Activated CD8-positive, alpha-beta memory T cell treated with anti-CD3 and anti-CD28 coated beads, Interleukin-2, amount 50 U/mL, for 24 hours (primary cell): ENCODE results near the gene KDM4C.
"Not testable (repeated sequence)": the region's sequence is repeated elsewhere in the genome, so short reads cannot be mapped to it uniquely, and the experiment has no call there.

Source experiments
- DNase-seq: peaks from one replicate; pipeline ENCODE4 v3.0.0-alpha.2; 2020; ENCODE audit errors: extremely low read depth

The KDM4C gene

DNA sequence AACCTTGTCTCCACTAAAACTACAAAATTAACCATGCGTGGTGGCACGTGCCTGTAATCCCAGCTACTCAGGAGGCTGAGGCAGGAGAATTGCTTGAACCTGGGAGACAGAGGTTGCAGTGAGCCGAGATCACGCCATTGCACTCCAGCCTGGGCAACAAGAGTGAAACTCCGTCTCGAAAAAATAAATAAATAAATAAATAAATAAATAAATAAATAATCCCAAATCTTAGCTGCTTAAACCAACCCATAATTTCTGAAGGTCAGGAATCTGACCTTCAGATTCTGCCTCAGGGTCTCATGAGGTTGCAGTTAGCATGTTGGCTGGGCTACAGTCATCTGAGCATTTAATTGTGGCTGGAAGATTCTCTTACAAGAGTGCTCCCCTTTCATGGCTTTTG lies 48.5 kb downstream of the KDM4C start:
- not testable (repeated sequence) for DNase-seq

DNA sequence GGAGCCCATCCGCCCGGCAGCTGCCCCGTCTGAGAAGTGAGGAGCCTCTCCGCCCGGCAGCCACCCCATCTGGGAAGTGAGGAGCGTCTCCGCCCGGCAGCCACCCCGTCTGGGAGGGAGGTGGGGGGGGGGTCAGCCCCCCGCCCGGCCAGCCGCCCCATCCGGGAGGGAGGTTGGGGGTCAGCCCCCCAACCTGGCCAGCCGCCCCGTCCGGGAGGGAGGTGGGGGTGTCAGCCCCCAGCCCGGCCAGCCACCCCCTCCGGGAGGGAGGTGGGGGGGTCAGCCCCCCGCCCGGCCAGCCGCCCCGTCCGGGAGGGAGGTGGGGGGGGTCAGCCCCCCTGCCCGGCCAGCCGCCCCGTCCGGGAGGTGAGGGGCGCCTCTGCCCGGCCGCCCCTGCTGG lies 49.9 kb downstream of the KDM4C start:
- DNase-seq: not testable (repeated sequence)

DNA sequence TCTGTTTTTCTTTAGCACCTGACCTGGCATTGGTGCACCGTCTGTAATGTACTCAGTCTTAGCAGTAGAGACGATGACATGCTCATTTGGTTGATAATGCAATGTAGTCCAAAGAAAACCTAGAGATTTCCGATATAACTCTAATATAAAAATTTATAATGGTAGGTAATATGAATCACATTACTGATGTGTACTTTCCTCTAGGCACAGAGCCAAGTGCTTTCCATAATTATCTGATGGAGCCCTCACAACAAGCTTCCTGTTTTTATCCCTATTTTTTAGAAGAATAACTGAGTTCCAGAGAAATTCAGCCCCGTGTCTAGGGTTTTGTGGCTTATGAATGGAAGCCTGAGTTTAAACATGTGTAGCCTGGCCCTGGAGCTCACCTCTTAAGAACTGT lies 53.7 kb downstream of the KDM4C start:
- no peak for DNase-seq

DNA sequence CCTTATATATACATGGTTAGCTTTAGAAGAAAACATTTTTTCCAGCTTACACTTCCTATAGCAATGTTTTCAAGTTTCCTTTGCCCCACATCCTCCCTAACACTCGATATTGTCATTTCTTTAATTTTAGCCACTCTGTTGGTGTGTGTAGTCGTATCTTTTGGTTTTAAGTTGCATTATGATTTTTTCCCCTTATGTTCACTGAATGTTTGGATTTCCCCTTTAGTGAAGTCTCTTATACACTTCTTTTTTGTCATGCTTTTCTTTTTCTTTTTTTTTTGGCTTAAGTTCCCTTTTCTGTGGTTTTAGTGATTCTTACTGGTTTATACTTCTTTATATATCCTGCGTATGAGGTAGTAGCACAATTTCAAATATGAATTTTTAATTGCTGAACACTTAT lies 58.8 kb downstream of the KDM4C start:
- no peak for DNase-seq

DNA sequence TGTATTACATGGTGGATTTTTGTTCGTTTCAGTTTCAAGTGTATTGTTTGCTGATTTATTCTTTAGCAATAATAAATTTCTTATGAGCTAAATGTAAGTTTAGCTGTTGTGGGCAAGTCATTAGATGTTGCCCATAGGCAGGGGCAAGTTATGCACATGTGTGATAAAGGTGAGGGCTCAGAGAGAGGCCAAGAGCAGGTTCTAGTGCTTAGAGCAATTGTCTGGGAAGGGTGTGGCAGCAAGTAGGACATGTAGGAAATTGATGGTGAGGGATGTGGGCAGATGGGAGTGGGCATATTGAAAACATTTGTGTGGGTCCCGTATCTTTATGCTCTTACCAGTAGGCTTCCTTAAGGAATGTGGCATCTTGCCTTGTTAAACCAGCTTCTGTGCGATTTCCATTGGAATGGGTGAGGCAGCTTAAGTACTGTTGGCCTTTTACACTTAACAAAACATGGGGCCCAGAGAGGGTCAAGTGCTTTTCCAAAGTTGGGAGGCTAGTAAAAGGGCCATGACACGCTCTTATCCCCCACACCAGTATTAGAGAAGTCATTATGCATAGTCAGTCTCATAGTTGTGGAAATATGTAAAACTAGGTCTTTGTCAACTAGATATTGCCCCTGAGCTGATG lies 60.6 kb downstream of the KDM4C start:
- DNase-seq: no peak

DNA sequence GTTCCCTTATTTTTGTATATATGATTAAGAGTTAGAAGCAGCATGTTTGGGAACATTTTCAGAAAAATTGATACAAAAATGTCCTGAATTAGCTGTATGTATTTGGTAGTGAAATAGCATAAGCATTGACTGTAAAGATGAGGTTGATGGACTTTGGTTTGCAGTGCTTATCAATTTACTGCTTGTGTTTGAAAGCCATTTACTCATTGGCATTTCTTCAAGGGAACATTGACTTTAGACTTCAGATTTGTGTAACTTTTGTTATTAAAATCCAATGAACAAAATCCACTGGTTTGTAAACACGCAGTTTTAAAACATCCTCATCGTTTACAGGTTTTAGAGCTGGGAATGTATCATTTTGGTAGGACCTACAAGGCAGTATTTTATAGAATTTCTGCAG lies 61.3 kb downstream of the KDM4C start:
- no peak for DNase-seq

DNA sequence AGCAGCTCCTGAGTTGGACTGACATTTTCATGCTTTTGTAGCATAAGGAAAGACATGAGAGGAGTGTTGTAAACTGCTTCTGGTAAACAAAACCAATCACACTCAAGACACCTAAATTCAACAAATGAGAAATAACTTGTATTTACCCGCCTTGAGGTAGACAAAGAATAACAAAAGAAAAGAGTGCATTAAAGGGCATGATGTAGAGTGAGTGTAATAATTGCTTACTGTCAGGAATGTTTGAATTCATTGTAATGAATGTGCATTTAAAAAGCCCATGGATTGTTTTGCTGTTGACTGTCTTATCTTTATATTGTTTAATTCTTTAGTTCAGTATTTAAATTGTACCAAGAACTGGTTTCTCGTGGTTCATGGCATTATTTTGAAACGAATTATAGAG lies 61.8 kb downstream of the KDM4C start:
- no peak for DNase-seq

DNA sequence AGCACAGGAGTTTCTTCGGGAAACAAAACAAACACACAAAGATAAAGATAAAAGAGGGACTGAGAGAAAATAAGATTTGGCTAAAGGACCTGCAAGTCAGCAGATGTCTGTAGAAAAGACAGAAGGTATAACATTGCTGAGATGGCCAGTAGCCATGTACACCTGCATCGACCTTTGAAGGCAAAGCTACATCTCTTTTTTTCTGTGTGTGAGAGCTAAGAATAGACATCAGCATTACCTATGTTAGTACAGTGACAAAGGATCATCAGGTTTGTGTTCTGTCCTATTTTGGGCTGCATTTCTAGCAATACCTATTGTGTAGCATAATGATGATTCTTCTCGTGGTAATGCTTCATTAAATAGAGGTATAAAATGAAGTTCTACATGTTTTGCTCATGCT lies 64.9 kb downstream of the KDM4C start:
- DNase-seq: no peak

DNA sequence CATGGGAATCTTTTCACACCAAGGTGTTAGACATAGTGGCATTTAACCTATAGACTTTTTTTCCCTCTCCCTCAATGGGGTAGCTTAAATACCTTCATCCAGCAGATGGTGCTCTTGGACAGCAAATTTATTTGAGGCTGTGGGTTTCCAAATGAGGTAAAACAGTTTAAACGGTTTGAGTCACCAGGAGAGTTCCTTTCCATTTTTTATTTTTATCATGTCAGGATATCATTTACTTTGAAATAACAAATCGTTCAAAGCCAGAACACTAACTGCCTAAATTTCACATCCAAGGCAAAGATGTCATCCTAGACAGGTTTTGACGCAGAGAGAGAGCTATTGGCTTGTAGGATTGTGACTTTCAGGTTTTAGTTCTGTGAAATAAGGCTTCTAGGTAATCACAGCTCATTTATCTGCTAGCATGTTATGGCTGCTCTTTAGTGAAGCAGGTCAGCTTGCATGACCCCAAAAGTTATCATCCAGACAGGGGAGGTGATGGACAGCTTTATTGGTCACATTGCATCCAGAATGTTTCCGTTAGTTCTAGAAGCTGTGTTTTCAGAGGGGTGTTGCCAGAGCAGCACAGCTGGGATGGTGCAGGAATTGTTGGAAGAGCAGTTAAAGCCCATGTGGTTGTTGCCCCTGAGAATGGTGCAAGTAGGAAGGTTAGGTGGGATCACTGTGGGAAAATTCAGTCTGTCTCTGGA lies 69.8 kb downstream of the KDM4C start:
- DNase-seq: no peak

DNA sequence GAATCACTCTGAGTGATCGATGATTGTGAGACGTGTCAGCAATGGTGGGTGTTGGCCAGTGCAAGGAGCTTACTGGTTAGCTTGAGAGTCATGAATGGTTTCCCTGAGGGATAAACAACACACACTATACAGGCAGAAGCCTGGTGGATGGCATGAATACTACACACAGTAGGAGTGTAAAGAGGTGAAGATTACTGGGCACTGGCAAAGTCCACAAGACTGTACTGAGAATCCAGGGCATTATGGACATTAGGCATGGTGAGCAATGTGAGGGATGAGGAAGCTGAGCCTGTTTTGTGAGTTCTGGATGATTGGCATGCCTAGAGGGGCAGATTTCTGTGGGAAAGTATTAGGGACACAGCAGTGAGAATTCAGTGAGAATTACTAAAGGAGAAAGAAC lies 71.3 kb downstream of the KDM4C start:
- DNase-seq: no peak

DNA sequence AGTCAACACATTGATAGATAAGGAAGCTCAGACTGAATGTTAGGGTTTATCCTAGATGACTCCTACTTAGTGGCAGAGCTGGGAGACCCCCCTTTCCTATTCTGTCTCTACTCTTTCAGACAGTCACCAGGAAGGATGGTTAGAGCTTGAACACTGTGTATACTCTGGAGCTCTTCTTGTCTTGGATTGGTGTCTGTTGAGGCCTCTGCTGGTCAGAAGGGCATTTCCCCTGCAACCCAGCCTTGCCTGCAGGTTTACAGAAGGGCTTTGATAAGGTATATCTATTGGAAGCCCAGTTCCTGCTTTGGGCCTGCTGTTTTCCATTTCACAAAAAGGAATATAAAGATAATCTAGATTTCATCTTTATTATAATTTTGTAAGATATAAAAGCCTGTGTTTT lies 71.8 kb downstream of the KDM4C start:
- no peak for DNase-seq

DNA sequence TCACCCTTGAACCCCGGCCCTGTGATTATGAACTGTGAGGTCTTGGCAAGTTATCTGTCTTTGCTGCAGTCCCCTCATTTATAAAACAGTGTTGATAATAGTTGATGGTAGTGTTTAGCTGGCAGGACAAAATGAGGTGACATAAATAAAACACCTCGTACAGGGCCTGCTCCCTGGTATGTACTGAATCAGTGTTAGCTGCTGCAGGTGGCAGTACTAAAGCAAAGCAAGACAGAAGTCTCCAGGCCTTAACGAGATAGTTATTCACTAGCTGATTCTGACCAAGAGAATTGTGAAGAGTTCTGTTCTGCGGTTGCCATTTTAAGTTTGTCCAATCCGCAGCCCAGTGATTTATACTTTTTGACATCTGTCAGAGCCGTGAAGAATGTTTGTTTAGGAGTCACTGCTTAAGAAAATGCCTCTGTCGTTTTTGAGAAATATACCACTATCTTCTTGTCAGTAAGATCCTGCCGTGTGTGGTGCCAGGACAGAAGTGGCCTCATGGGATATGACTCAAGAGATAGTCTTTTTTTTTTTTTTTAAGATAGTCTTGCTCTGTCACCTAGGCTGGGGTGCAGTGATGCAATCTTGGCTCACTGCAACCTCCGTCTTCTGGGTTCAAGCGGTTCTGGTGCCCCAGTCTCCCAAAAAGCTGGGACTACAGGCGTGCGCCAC lies 75.9 kb downstream of the KDM4C start:
- no peak for DNase-seq

DNA sequence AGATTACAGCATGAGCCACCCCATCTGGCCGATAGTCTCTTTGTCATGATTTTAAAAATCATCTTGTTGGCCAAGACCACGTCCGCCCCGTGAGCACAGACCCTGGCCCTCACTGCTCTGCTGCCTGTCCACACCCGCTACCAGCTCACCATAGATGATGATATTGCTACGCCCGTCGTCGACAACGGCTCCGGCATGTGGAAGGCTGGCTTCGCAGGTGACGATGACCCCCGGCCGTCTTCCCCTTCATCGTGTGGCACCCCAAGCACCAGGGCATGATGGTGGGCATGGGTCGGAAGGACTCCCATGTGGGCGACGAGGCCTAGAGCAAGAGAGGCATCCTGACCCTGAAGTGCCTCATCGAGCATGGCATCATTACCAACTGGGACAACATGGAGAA lies 76.5 kb downstream of the KDM4C start:
- DNase-seq: no peak

DNA sequence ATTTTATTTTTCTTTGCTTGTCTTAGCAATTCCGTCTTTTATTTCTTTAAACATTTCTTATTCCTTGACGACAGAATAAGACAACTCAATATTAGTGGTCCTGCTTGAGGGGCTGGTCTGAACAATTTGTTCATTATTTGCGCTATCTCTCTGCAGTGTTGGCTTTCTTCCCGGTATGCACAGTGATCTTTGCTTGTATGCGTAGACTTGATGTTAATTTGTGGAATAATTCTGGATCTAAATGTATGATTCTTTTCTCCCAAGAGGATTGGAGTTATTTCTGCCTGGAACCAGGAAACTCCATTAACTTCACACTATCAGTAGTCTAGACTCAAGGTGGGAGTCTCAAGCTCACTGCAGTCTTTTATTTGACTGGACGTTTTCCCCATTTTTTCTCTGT lies 80.4 kb downstream of the KDM4C start:
- no peak for DNase-seq

DNA sequence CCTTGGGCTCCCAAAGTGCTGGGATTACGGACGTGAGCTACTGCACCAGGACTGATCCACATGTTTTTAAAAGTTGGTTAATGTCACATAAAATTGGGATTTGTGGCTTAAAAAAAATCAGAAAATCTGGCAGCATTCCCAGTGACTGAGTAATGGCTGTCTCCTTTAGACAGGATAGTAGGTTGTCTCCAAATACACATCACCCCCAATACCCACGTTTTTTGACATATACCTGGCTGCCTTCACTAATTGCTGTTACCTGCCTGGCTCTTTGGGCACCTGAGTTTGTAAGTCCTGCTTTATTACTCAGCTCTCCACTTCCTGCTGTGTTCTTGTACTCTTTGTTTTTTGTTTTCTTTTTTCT lies 84.8 kb downstream of the KDM4C start:
- DNase-seq: no peak

DNA sequence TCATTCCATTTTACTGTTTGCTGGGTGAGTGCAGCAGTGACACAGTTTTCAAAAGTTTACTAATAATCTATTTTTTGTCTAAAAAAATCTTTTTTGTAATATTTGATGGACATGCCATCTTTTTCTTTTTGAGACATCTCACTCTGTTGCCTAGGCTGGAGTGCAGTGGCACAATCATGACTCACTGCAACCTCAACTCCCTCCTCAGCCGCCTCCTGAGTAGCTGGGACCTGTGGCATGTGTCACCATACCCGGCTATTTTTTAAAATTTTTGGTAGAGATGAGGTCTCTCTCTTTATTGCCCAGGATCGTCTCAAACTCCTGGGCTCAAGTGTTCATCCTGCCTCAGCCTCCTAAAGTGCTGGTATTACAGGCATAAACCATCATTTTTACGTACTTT lies 86.0 kb downstream of the KDM4C start:
- DNase-seq: no peak

DNA sequence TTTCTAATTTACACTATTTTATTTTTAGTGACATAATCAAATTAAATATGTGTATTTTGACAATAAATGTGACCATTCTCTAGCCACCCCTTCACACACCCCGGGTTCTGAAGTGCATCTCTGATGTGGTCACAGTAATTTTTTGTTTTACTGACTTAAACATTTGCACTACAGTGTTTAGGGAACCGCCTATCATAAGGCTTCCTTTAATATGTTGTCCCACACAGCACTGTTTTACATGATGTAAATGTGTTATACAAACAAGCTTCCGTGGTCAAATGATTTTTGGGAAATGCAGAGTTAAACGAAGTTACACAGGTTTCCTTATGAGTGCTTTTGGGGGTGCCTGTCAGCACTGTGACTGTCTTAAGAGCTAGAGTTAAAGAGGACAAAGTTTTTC lies 86.5 kb downstream of the KDM4C start:
- no peak for DNase-seq

DNA sequence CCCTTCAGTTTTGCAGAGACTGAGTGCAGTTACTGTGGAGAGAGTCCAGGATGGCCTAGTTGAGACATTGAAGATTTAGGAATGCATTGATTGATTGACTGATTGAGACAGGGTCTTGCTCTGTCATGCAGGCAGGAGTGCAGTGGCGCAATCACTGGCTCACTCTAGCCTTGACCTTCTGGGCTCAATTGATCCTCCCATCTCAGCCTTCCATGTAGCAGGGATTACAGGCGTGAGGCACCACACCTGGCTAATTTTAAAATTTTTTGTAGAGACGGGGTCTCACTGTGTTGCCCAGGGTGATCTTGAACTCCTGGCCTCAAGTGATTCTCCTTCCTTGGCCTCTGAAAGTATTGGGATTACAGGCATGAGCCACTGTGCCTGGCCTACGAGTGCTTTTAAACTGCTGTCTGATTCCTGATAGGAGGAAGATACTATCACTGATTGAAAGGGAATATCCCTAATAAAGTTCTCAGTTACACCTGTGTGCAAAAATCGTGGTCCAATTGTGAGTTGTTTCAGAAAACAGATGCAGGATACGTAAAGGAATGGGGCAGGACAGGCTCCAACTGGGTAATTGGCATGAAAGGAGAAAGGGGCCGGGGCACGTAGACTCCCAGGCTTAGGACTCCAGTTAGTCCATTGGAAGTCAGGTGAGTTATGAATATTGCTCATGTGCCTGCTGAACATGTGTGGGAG lies 87.5 kb downstream of the KDM4C start:
- DNase-seq: no peak

DNA sequence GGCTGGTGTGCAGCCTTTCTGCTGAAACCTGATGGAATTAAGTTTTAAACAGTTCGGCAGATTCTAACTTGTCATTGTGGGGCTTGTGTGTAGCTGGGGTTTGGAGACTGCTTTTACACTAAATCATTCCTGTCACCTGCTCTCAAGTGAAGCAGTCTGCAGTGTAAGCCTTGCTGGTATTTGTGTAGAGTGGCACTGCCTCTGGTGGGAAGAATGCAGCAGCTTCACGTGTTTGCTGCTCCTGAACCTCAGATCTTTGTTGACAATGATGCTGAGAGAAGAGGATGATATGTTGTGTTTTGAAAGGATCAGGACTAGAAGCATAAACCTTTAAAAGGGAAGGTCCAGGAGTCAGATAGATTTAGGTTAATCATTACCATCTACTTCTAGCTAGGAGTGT lies 88.1 kb downstream of the KDM4C start:
- DNase-seq: no peak

DNA sequence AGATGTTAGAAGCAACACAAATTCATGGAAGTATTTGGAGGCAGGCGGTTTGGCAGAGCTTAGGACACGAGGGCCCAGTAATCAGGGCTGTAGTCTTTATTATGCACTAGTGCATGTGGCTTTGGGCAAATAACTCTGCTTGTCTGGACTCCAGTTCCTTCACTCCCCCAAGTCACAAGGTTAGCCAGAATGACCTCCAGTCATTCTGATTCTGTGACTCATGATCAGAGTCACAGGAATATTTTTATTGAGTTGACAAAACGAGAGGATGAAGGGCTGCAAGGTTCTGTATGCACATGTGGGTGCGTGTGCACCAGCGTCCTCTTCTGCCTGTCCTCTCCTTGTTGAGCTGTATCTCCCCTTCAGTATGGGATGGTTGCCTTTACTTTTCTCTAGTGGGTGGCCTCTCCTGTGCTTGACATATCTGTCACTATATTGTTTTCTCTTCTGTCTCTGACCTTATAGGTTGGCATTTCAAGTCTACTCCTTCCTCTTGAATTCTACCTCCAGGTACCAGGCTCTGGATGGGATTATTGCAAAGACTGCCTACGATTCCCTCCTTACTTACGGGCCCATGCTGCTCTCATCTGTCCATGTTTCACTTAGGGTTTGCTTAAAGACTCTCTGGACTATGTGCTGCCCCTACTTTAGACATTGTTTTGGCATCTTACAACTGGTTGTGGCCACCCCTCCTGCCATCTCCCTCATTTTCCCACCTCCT lies 94.6 kb downstream of the KDM4C start:
- DNase-seq: no peak

DNA sequence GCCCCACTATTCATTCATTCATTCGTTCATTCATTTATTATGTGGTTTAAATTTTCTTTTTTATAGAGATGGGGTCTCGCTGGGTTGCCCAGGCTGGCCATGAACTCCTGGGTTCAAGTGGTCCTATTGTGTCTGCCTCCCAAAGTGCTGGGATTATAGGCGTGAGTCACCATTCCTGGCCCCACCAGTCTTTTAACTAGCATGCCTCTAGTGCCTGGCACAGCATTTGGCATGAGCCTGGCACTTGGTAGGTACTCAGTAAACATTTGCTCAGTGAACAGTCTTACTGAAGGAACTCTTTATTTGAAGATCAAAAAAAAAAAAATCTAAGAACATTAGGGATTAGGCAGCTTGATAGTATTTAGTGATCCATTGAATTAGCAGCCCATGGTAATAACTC lies 98.1 kb downstream of the KDM4C start:
- DNase-seq: no peak

DNA sequence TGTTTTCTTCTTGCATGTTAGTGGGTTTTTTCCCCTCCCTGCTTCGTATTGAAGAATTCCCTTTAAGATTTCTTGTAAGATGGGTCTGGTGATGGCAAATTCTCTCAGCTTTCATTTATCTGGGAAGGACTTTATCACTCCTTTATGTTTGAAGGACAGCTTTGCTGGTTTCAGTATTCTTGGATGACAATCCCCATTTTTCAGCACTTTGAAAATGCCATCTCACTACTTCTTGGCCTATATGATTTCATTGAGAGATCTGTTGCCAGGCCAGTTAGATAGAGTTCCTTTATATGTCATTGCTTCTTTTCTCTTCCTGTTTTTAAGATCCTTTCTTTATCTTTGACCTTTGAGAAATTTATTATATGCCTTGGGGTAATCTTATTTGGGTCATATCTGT lies 106.3 kb downstream of the KDM4C start:
- DNase-seq: no peak
